Mesenchymal stem cell (in vitro differentiated cells and primary cell): Measurements from ENCODE around the gene CYP2U1.
"Not testable (repeated sequence)": the region's sequence is repeated elsewhere in the genome, so short reads cannot be mapped to it uniquely, and the experiment has no call there.

Experiments
- DNase-seq: peaks from one replicate; pipeline ENCODE4 v3.0.0-alpha.2; 2013
- H2AFZ ChIP-seq: one replicate; pipeline ENCODE4 v1.6.1; 2013; ENCODE audit warnings: low read depth, mild to moderate bottlenecking, control low read depth, inconsistent platforms, low read length, moderate library complexity
- H2AK5ac ChIP-seq: 2 replicates; pipeline ENCODE4 v1.6.1; 2013; ENCODE audit warnings: low read length, moderate library complexity, mild to moderate bottlenecking, inconsistent platforms; ENCODE audit not compliant: severe bottlenecking
- H2BK120ac ChIP-seq: one replicate; pipeline ENCODE4 v1.6.1; 2013; ENCODE audit warnings: low read depth, mild to moderate bottlenecking, inconsistent platforms, low read length, moderate library complexity
- H2BK12ac ChIP-seq, 2 experiments: one replicate each; pipeline ENCODE4 v1.6.1; 2013; ENCODE audit warnings: inconsistent platforms in 2 of 2, low read length in 2 of 2, mild to moderate bottlenecking in 2 of 2, moderate library complexity in 2 of 2, control low read depth in 1 of 2
- H2BK15ac ChIP-seq: one replicate; pipeline ENCODE4 v1.6.1; 2013; ENCODE audit warnings: mild to moderate bottlenecking, low read depth, inconsistent platforms; ENCODE audit not compliant: poor library complexity, severe bottlenecking
- H2BK5ac ChIP-seq: 2 replicates; pipeline ENCODE4 v1.6.1; 2013; ENCODE audit warnings: low read depth, mild to moderate bottlenecking, low read length, control low read depth, inconsistent platforms; ENCODE audit not compliant: poor library complexity, severe bottlenecking
- H3K14ac ChIP-seq, 2 experiments: one replicate each; pipeline ENCODE4 v1.6.1; 2013; ENCODE audit warnings: inconsistent platforms in 2 of 2, low read length in 2 of 2, control low read depth in 1 of 2, mild to moderate bottlenecking in 1 of 2, moderate library complexity in 1 of 2
- H3K18ac ChIP-seq, 2 experiments: one replicate each; pipeline ENCODE4 v1.6.1; 2013; ENCODE audit warnings: inconsistent platforms in 2 of 2, low read length in 2 of 2, control low read depth in 1 of 2, low read depth in 1 of 2, mild to moderate bottlenecking in 1 of 2
- H3K23ac ChIP-seq, 2 experiments: one replicate each; pipeline ENCODE4 v1.6.1; 2013; ENCODE audit warnings: inconsistent platforms in 2 of 2, low read length in 2 of 2, mild to moderate bottlenecking in 2 of 2, moderate library complexity in 2 of 2, control low read depth in 1 of 2
- H3K27ac ChIP-seq: 2 replicates; pipeline ENCODE4 v1.5.1; 2013; ENCODE audit warnings: mild to moderate bottlenecking, moderate library complexity, low read length, control low read depth, inconsistent platforms; ENCODE audit not compliant: poor library complexity, severe bottlenecking
- H3K27me3 ChIP-seq, 2 experiments: 2 replicates each; pipeline versions ENCODE4 v1.6.1 to v1.7.0; 2013; ENCODE audit warnings: low read length in 2 of 2, mild to moderate bottlenecking in 2 of 2, moderate library complexity in 2 of 2, control low read depth in 1 of 2, inconsistent platforms in 1 of 2; ENCODE audit not compliant: control insufficient read depth in 1 of 2, insufficient read depth in 1 of 2
- H3K36me3 ChIP-seq, 2 experiments: 2 replicates each; pipeline versions ENCODE4 v1.6.1 to v1.7.0; 2013; ENCODE audit warnings: low read length in 2 of 2, control low read depth in 1 of 2, inconsistent platforms in 1 of 2, low read depth in 1 of 2, mild to moderate bottlenecking in 1 of 2; ENCODE audit not compliant: insufficient read depth in 2 of 2, control insufficient read depth in 1 of 2
- H3K4ac ChIP-seq, 2 experiments: one replicate each; pipeline ENCODE4 v1.6.1; 2013; ENCODE audit warnings: inconsistent platforms in 2 of 2, low read length in 2 of 2, mild to moderate bottlenecking in 2 of 2, moderate library complexity in 2 of 2, control low read depth in 1 of 2, low read depth in 1 of 2
- H3K4me1 ChIP-seq: 2 replicates; pipeline ENCODE4 v1.6.1; 2013; ENCODE audit warnings: low read depth, low read length, control low read depth; ENCODE audit not compliant: control insufficient read depth, insufficient read depth
- H3K4me2 ChIP-seq: 2 replicates; pipeline ENCODE4 v1.6.1; 2013; ENCODE audit warnings: low read length, mild to moderate bottlenecking, inconsistent platforms; ENCODE audit not compliant: poor library complexity, severe bottlenecking
- H3K4me3 ChIP-seq, 2 experiments: 2 replicates each; pipeline versions ENCODE4 v1.5.1 to v1.7.0; 2013; ENCODE audit warnings: low read length in 2 of 2, mild to moderate bottlenecking in 2 of 2, control low read depth in 1 of 2, low read depth in 1 of 2; ENCODE audit not compliant: insufficient read depth in 1 of 2
- H3K79me1 ChIP-seq: replicated peaks from 2 replicates; pipeline ENCODE4 v1.6.1; 2013; ENCODE audit warnings: mild to moderate bottlenecking, control low read depth, low read length, inconsistent platforms; ENCODE audit not compliant: poor library complexity, severe bottlenecking
- H3K9ac ChIP-seq: 2 replicates; pipeline ENCODE4 v1.7.0; 2013; ENCODE audit warnings: mild to moderate bottlenecking, low read length, moderate library complexity
- H3K9me3 ChIP-seq: 2 replicates; pipeline ENCODE4 v1.7.0; 2013; ENCODE audit warnings: mild to moderate bottlenecking, low read length; ENCODE audit not compliant: control insufficient read depth
- H4K8ac ChIP-seq: one replicate; pipeline ENCODE4 v1.6.1; 2013; ENCODE audit warnings: inconsistent platforms, mild to moderate bottlenecking, low read length, moderate library complexity
- H4K91ac ChIP-seq: one replicate; pipeline ENCODE4 v1.6.1; 2013; ENCODE audit warnings: mild to moderate bottlenecking, low read length, inconsistent platforms
- WGBS: methylation state at CpG from one replicate; pipeline ENCODE4 v1.1.7; 2013; ENCODE audit warnings: mixed read lengths; 5-methylcytosine and 5-hydroxymethylcytosine counted together

Gene CYP2U1

GRCh38 chr4:107966903-107967302 is 35.6 kb downstream of the CYP2U1 start:
- no peak overlapping the region for H2AK5ac ChIP-seq
- WGBS = 84% methylated on average over 4 of the region's 4 CpGs
- no peak overlapping the region for H3K27ac ChIP-seq
- no peak overlapping the region for H4K8ac ChIP-seq
- H3K23ac ChIP-seq = no peak overlapping the region
- no peak overlapping the region for H3K4ac ChIP-seq
- H3K27me3 ChIP-seq = no peaks in the 10 kb centered on the region
- no peaks in the 10 kb centered on the region for H3K79me1 ChIP-seq
- H3K9ac ChIP-seq = no peak overlapping the region
- no peak overlapping the region for H3K4me2 ChIP-seq
- no peak overlapping the region for H4K91ac ChIP-seq
- no peaks in the 10 kb centered on the region for H3K36me3 ChIP-seq
- no peak overlapping the region for H2BK15ac ChIP-seq
- DNase-seq = no peak
- H3K9me3 ChIP-seq = no peaks in the 10 kb centered on the region
- no peak overlapping the region for H3K4me3 ChIP-seq
- no peak overlapping the region for H2BK12ac ChIP-seq
- H2BK120ac ChIP-seq = no peak overlapping the region
- H2AFZ ChIP-seq = no peak overlapping the region
- no peak overlapping the region for H3K14ac ChIP-seq
- H2BK5ac ChIP-seq = no peak overlapping the region
- H3K4me1 ChIP-seq = no peaks in the 10 kb centered on the region
- no peak overlapping the region for H3K18ac ChIP-seq

DNA sequence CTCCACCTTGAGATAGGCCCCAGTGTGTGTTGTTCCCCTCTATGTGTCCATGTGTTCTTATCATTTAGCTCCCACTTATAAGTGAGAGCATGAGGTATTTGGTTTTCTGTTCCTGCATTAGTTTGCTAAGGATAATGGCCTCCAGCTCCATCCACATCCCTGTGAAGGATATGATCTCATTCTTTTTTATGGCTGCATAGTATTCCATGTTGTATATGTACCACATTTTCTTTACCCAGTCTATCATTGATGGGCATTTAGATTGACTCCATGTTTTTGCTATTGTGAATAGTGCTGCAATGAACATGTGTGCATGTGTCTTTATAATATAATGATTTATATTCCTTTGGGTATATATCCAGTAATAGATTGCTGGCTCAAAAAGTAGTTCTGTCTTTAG is 36.2 kb downstream of the CYP2U1 start:
- H4K8ac ChIP-seq, H3K27me3 ChIP-seq, DNase-seq, H3K79me1 ChIP-seq, H3K4me3 ChIP-seq, H2BK120ac ChIP-seq, H3K23ac ChIP-seq, H3K4me2 ChIP-seq, H3K4me1 ChIP-seq, H2BK15ac ChIP-seq, H3K27ac ChIP-seq, H3K14ac ChIP-seq, H3K4ac ChIP-seq, H2BK12ac ChIP-seq, H2BK5ac ChIP-seq, H3K36me3 ChIP-seq, H2AFZ ChIP-seq, H3K18ac ChIP-seq, H4K91ac ChIP-seq, H3K9me3 ChIP-seq, H3K9ac ChIP-seq, H2AK5ac ChIP-seq: not testable (repeated sequence)

GRCh38 chr4:107967921-107968320 is 36.6 kb downstream of the CYP2U1 start:
- not testable (repeated sequence) for H3K27ac ChIP-seq, H3K79me1 ChIP-seq, H2AFZ ChIP-seq, H2BK5ac ChIP-seq, H2BK15ac ChIP-seq, H3K9ac ChIP-seq, H3K4me1 ChIP-seq, H3K4me3 ChIP-seq, H3K9me3 ChIP-seq, H2BK12ac ChIP-seq, H2BK120ac ChIP-seq, H3K14ac ChIP-seq, H3K27me3 ChIP-seq, H3K4me2 ChIP-seq, H3K36me3 ChIP-seq, H3K4ac ChIP-seq, DNase-seq, H2AK5ac ChIP-seq, H4K8ac ChIP-seq, H3K23ac ChIP-seq, H4K91ac ChIP-seq, H3K18ac ChIP-seq
- WGBS = 100% methylated on average over 1 of the region's 1 CpG

DNA sequence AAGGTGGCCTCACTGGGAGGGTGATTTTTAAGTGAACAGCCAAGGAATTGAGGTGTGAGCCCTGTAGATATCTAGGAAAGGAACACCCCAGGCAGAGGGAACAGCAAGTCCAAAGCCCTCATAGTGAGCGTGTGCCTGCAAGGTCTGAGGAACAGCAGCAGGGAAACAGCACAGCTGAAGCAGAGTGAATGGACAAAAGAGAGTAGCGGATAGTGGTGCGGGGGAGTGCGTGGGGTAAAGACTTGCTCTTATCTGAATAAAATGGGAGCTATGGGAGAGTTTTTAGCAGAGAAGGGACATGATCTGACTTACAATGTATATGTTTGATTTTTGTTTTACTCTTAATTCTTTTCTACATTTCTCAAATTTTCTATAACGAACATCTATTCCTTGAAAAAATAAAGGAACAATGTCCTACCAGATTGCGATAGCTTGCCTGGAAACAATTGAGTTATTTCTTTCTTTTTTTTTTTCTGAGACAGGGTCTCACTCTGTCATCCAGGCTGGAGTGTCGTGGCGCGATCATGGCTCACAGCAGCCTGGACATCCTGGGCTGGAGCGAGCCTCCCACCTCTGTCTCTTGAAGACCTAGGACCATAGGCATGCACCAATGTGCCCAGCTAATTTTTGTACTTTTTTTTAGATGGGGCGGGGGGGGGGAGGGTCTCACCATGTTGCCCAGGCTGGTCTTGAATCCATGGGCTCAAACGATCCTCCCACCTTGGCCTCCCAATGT is 38.9 kb downstream of the CYP2U1 start:
- H3K18ac ChIP-seq = no peak overlapping the region
- no peak overlapping the region for H3K23ac ChIP-seq
- H4K8ac ChIP-seq = no peak overlapping the region
- H4K91ac ChIP-seq = no peak overlapping the region
- no peak for DNase-seq
- H2BK120ac ChIP-seq = no peak overlapping the region
- no peaks in the 10 kb centered on the region for H3K4me1 ChIP-seq
- no peaks in the 10 kb centered on the region for H3K27me3 ChIP-seq
- no peak overlapping the region for H2BK5ac ChIP-seq
- no peaks in the 10 kb centered on the region for H3K36me3 ChIP-seq
- H3K27ac ChIP-seq = no peak overlapping the region
- H3K9me3 ChIP-seq = no peaks in the 10 kb centered on the region
- H2BK15ac ChIP-seq = no peak overlapping the region
- no peak overlapping the region for H2AFZ ChIP-seq
- H3K4me2 ChIP-seq = no peak overlapping the region
- H3K14ac ChIP-seq = no peak overlapping the region
- no peak overlapping the region for H2AK5ac ChIP-seq
- no peak overlapping the region for H3K9ac ChIP-seq
- H3K4ac ChIP-seq = no peak overlapping the region
- H3K4me3 ChIP-seq = no peak overlapping the region
- no peak overlapping the region for H2BK12ac ChIP-seq
- H3K79me1 ChIP-seq = no peaks in the 10 kb centered on the region
- WGBS = 97% methylated on average over 10 of the region's 12 CpGs
